ENCODE results near the gene AMBP. TPM values are rescaled to one million over a fixed set of nuclear protein-coding genes. Genes with fewer than 3 reads are reported as not detected.

The AMBP gene
- polyA plus RNA-seq, 1 of the 3 experiments (the other 2 are of a cell fraction) = 0.16 TPM

- Histone ChIP-seq H3K4me3 (ENCODE audit: low read depth in 2 of 2, low read length in 1 of 2) (no peak overlapping the region), H3K9ac (no peak overlapping the region), H2AFZ (ENCODE audit: low read depth) (no peak overlapping the region), H3K9me3 (no peaks in the 10 kb centered on the region), H3K9me2 (no peaks in the 10 kb centered on the region), H3K27me3 (ENCODE audit: insufficient read depth) (no peaks in the 10 kb centered on the region; the same call in 1 of the 2 replicates), H4K20me1 (ENCODE audit: insufficient read depth) (no peaks in the 10 kb centered on the region), H3K4me1 (ENCODE audit: control insufficient read depth in 1 of 2, insufficient read depth in 2 of 2, low read depth in 1 of 2, low read length in 1 of 2) (no peaks in the 10 kb centered on the region), H3F3A (replicated peaks; ENCODE audit: insufficient read depth) (no peaks in the 10 kb centered on the region), H3K4me2 (no peak overlapping the region), H3K36me3 (replicated peaks in 1 of 2; ENCODE audit: control insufficient read depth in 1 of 2, insufficient read depth in 2 of 2, low read length in 1 of 2) (no peaks in the 10 kb centered on the region), H3K27ac (ENCODE audit: low read depth in 2 of 2, low read length in 1 of 2) (no peak overlapping the region), H3K79me2 (ENCODE audit: insufficient read depth) (no peaks in the 10 kb centered on the region)
- DNase-seq = no peak
- TF ChIP-seq CHD2 (IDR thresholded peaks at IDR 0.05; ENCODE audit: low read length, partially characterized antibody) (no peak), TAF1 (IDR thresholded peaks at IDR 0.05; ENCODE audit: borderline replicate concordance, low read depth, low read length) (no peak), ELF1 (IDR thresholded peaks at IDR 0.05) (no peak), MAX (IDR thresholded peaks at IDR 0.05; ENCODE audit: low read depth) (no peak), RCOR1 (IDR thresholded peaks at IDR 0.05; ENCODE audit: low read length) (no peak), EZH2phosphoT487 (IDR thresholded peaks at IDR 0.05; ENCODE audit: borderline replicate concordance, low read depth) (no peak), USF1 (IDR thresholded peaks at IDR 0.05; ENCODE audit: borderline replicate concordance, low read depth) (no peak), RAD21 (IDR thresholded peaks at IDR 0.05; ENCODE audit: low read length) (no peak), FOSL2 (IDR thresholded peaks at IDR 0.05; ENCODE audit: borderline replicate concordance, low read depth) (no peak), RFX5 (IDR thresholded peaks at IDR 0.05; ENCODE audit: low read length) (no peak), TEAD4 (IDR thresholded peaks at IDR 0.05; ENCODE audit: borderline replicate concordance, insufficient read depth) (no peak), IRF3 (IDR thresholded peaks at IDR 0.05; ENCODE audit: low read depth, low read length) (no peak), NFIC (IDR thresholded peaks at IDR 0.05; ENCODE audit: borderline replicate concordance) (no peak), PBX3 (IDR thresholded peaks at IDR 0.05) (no peak)
- TF ChIP-seq, protein P1, sequence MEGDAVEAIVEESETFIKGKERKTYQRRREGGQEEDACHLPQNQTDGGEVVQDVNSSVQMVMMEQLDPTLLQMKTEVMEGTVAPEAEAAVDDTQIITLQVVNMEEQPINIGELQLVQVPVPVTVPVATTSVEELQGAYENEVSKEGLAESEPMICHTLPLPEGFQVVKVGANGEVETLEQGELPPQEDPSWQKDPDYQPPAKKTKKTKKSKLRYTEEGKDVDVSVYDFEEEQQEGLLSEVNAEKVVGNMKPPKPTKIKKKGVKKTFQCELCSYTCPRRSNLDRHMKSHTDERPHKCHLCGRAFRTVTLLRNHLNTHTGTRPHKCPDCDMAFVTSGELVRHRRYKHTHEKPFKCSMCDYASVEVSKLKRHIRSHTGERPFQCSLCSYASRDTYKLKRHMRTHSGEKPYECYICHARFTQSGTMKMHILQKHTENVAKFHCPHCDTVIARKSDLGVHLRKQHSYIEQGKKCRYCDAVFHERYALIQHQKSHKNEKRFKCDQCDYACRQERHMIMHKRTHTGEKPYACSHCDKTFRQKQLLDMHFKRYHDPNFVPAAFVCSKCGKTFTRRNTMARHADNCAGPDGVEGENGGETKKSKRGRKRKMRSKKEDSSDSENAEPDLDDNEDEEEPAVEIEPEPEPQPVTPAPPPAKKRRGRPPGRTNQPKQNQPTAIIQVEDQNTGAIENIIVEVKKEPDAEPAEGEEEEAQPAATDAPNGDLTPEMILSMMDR (IDR thresholded peaks at IDR 0.05) = no peak
- TF ChIP-seq, protein P2, sequence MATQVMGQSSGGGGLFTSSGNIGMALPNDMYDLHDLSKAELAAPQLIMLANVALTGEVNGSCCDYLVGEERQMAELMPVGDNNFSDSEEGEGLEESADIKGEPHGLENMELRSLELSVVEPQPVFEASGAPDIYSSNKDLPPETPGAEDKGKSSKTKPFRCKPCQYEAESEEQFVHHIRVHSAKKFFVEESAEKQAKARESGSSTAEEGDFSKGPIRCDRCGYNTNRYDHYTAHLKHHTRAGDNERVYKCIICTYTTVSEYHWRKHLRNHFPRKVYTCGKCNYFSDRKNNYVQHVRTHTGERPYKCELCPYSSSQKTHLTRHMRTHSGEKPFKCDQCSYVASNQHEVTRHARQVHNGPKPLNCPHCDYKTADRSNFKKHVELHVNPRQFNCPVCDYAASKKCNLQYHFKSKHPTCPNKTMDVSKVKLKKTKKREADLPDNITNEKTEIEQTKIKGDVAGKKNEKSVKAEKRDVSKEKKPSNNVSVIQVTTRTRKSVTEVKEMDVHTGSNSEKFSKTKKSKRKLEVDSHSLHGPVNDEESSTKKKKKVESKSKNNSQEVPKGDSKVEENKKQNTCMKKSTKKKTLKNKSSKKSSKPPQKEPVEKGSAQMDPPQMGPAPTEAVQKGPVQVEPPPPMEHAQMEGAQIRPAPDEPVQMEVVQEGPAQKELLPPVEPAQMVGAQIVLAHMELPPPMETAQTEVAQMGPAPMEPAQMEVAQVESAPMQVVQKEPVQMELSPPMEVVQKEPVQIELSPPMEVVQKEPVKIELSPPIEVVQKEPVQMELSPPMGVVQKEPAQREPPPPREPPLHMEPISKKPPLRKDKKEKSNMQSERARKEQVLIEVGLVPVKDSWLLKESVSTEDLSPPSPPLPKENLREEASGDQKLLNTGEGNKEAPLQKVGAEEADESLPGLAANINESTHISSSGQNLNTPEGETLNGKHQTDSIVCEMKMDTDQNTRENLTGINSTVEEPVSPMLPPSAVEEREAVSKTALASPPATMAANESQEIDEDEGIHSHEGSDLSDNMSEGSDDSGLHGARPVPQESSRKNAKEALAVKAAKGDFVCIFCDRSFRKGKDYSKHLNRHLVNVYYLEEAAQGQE (IDR thresholded peaks at IDR 0.05; ENCODE audit: low read depth, low read length) = no peak
- 66% methylated on average over 4 of the region's 4 CpGs for WGBS (ENCODE audit: low lambda C conversion rate)
- ChIA-PET CTCF (interaction anchor here (1.0 to 3.9 kb wide), 7 partner anchors 8 to 200 kb away, joined by 3 to 25 read pairs (median 4); partner anchors contain the start of gene COL27A1), POLR2A (no interaction called here)
Measured at GRCh38 chr9:114090798-114091197, 12.7 kb upstream of the AMBP start.
